Left kidney (tissue), 2 donors: Measurements from ENCODE around the gene HOXB2. TPM values are rescaled to one million over a fixed set of nuclear protein-coding genes. Genes with fewer than 3 reads are reported as not detected.

ENCODE experiments used
- DNase-seq: peaks from one replicate; pipeline ENCODE4 v3.0.0-alpha.2; 2013
- polyA plus RNA-seq: library from polyadenylated mRNA; unstranded; fragments of 120-200 nt; gene quantifications from one replicate; pipeline ENCODE4 v1.2.1, GENCODE V29; 2013; ENCODE audit not compliant: insufficient read length

HOXB2 gene
- polyA plus RNA-seq, 1 donor = 45.4 TPM

DNA sequence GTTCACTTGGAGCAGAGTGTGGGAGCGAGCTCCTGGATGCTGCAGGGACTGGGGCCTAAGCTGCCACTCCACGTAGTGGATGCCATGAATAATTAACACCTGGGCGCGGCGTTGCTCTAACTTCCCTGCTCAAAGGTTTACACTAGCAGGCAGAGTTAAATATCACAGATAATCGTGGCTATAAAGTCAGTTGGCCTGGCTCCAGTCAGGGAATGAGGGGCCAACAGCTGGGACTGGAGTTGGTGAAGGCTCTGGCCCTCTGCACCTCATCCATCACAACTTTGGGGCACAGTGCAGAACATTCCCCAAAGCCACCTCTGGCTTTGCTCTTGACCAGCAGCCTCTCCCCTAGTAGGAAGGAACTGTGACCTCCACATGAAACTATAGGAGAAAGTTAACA, 22.3 kb upstream of the HOXB2 start:
- DNase-seq = no peak

DNA sequence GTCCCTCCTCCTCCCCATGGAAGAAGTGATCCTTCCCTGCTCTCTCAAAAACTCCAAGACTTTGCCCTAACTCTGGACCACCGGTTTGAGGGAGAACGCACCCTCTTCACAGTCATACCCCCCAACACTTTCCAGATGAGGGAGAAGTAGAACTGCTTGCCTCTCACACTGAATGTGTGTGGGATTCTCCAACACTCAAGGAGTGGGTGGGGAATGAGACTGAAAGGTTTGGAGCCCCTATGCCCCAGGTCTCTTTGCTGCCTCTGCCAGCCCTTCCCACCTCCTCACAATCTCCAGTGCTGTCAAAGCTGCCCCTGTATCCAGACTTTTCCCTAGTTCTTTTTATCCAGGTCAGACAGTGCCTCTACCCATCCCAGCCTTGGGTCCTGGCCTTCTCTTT, 21.8 kb upstream of the HOXB2 start:
- no peak for DNase-seq

GRCh38 chr17:48565925-48566710, 21.2 kb upstream of the HOXB2 start:
- DNase-seq = no peak

- no peak for DNase-seq
These were observed 20.2 kb upstream of the HOXB2 start for GRCh38 chr17:48565022-48565554.

DNA sequence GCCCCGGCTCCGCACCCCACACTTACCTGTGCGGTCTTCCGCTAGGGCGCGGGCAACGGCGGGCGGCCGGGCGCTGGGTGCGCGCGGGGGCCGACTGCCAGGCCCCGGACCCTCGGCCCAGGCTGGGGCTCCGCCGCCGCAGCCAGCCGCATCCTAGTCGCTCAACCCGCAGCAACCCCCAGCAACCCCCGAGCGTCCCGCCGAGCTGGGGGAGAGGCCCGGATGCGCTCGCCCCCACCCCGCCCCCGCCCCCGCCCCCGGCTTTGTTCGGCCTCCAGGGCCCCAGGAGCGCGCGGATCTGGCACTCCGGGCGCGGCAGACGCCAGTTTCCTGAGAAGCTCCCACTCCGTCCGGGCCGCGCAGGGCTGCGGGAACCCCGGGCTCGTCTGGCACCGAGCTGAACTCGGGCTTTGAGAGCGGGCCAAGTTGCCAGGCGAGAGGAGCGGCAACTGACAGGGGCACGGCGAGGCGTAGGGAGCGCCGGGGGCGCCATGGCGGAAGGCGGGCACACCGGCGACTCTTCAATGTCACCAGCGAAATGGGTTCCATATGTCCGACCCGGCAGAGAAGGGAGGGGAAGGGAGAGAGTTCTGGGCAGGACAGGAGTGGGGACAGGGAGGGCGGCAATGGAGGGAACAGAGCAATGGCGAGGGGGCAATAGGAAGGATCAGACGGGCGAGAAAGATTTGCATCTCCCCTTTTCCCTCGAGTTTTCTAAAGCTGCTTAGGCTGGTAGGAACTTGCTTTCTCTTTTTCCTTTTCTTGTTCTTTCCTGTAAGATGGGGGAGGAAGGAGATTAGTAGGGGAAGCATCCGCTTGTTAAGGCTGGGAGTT, 19.5 kb upstream of the HOXB2 start:
- DNase-seq = no peak

DNA sequence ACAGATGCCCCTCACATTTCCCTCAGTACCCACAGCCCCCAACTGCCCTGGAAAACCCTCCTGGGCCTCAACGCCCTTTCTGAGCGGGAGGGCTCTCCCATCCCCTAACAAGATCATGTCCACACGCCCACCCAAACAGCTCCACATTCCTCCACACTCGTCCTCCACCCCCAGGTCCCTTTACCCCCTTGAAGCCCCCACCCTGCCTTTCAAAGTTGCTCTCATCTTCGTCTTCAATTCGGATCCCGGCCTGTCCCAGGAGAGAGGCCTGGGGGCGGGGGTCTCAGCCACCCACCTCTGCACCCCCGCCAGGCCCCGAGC, 18.9 kb upstream of the HOXB2 start:
- no peak for DNase-seq

DNA sequence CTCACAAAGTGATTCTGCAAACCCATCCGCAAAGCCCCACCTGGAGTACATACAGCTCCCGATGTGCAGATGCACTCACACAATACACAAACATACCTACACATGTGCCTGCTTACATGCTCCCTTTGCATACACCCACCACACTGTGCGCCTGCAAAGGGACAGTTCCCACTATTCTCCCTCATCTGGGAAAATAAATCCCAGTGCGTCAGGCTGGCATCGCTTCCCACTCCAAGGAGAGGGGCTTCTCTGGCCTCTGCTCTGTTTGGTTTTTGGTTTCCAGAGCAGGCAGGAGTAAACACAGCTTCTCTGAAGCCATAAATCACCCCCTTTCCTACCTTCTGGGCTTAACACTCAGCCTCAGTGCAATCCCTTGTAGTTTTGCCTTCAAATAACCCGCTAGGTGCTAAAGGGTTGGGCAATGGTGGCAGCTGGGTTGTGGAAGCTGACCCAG, 18.5 kb upstream of the HOXB2 start:
- DNase-seq = peak; percentile 85

DNA sequence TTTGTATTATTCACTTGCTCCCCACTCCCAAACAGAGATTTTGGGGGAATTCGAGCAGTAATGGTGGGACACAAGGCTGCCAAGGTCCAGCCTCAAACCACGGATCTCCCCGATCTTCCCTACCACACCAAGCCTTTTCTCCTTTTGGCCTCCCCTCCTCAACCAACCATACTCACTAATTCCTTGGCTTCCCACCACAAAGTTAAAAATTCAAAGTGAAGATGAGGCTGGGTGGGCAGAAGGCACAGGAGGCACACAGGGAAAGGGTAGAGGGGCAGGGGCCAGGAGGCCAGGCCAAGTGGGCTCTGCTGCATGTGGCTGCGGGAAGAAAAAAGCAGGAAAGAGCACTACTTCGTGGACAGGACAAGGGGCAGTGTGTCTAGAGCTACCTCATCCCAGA, 18.0 kb upstream of the HOXB2 start:
- DNase-seq = no peak

GRCh38 chr17:48561884-48562810, 17.2 kb upstream of the HOXB2 start:
- no peak for DNase-seq

GRCh38 chr17:48559840-48560817, 15.2 kb upstream of the HOXB2 start:
- DNase-seq = no peak

DNA sequence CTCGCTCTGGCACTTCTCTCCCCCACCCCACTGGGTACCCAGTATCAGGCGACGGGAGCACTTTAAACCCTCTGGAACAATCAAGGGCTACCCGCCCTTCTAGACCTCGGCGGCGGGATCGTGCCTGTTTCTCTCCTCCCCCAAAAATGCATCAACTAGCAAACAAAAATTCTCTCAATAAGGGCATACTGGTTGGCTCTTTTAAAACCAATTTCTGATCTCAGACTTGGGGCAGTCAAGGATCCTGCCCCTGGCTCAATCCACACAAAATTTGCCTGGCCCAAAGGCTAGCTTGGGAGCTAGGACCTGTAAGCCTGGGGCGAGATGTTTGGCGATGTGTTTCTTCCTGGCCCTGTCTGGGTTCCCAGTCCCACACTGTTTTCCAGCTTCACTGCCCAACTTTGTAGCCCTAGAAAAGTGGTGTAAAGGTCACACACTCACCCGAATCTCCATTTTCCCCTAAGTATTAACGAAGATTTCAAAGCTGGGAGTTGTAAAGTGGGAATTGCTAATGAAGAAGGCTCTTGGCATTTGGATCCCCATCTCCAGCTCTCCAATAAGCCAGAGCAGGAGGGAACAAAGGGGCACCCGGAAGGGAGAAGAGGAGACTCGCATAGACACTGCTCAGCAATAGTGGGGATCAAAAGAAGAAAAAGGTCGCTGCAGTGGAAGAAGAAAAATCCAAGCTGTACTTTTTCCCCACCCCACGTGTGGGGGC, 14.4 kb upstream of the HOXB2 start:
- DNase-seq = no peak

- DNase-seq = no peak
These were observed 13.9 kb upstream of the HOXB2 start for GRCh38 chr17:48558831-48559121.

DNA sequence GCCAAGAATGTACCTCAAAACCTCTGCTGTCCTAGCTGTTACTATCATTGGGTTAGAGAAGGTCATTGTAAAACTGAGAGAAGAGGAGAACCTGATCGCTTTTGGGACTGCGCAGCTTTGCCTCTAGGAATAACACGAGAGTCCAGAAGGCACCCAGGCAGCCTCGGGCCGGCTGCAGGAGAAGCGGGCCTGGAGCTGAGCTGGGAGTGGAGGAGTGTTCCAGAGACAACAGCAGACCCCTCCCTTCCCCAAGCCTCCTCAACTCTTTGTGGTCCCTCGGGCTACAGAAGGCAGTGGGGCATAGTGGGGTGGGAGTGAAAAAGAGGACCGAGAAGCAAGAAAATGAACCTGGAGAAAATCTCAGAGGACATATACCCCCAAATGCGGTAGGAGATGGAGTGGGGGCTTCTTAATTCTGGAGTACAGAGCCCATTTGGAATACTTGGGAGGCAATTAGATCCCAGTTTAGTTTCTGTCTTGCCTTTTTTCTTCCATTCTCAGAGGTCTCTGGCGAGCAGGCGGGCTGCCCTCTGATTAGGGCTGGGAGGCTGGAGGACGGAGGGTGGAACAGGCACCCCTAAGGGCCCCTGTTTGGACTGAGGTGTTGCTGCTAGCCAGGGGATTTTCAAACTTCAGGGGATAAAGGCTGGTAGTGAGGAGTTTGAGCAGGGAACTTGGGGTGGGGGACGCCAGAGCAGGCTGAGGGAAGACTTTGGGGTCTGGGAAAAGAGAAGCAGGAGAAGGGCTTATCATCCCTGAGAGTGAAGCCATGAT, 13.3 kb upstream of the HOXB2 start:
- DNase-seq = no peak

DNA sequence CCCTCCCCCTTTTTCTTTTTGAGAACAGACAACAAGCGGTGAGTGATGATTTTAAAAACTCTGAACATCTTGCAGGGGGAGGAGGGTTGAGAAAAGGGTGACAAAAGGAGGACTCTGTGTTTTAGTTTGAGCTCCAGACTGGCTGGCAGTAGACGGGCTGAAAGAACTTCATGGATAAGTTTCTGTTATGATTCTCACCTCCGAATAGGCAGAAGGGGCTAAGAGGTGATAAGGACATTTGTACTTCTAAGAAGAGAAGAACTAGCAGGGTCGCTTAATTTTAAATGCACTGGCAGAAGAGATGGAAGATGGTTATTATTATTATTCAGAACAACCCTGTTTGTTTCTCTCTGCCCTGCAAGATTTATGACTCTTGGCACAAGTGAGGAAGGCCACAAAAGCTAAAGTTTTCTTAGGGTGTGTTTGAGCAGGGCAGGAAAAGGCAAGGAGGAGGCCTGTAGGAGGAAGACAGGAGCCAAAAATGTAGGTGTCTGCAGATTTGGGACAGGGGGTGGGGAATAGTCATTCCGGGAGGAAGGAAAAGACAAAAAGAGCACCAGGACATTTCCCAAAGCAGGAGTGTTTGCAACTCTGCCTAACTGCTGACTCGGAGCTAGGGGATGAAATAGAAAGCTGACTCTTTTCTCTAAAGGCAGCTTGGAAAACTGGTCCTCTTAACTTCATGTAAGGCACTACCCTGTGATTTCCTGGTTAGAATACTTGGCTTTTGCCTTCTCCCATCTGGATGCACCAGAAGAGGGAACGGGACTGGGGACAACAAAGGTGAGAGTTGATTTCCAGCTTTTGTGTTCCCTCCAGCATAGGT, 11.9 kb upstream of the HOXB2 start:
- no peak for DNase-seq

DNA sequence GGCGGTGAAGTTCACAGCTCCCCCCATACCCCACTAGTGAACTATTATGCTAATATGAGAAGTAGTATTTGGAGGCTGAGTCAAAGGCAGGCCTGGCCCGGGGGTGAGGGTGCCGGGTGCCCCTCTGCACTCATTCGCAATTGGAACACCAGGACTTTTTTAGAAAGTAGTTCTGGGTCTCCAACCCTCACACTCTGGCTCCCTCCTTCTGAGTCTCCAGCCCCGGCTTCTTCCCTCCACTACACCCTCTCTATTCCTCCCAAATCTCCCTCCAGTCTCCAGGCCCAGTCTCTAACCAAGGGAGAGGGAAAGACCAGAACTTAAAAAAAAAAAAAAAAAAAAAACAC, 11.3 kb upstream of the HOXB2 start:
- DNase-seq = no peak

DNA sequence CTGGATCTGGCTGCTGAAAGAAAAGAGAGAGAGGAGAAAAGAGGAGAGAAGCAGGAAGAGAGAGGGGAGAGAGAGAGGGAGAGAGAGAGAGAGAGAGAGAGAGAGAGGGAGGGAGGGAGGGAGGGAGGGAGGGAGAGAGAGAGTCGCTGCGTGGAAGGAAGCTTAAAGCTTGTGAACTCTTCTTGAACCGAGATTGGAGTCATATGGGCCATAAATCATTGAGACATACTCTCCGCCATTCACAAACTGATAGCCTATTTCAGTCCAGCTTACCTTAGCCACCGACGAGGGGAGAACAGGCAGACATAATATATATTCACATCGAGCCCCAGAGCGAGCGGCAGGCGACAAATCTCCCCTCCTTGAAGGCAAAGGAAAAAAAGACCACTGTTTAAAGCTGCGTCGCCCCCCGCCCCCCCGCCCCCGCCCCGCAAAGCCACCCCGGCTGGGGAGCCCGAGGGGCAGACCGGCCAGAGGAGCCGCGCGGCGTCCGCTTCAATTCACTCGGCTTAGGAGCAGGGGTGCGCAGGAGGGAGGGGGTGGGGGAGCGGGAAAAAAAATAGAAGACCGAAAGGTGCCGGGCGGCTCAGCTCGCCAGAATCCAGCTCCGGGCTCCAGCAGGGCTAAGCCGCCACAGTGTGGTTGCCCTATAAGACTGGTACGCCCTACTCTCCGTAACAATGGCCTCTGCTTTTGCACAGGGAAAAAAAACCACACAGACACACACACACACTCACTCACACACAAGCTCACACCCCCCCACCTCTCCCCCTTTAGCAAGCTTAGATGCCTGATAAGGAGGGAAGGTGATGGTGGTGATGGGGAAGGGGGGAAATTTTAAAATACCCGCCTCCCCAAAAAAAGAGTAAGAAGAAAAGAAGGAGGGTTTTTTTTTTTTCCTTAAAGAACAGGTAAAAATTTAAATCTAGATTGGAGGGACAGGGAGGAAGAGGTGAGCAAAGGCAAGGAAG, 10.6 kb upstream of the HOXB2 start:
- DNase-seq = peak; percentile 96

DNA sequence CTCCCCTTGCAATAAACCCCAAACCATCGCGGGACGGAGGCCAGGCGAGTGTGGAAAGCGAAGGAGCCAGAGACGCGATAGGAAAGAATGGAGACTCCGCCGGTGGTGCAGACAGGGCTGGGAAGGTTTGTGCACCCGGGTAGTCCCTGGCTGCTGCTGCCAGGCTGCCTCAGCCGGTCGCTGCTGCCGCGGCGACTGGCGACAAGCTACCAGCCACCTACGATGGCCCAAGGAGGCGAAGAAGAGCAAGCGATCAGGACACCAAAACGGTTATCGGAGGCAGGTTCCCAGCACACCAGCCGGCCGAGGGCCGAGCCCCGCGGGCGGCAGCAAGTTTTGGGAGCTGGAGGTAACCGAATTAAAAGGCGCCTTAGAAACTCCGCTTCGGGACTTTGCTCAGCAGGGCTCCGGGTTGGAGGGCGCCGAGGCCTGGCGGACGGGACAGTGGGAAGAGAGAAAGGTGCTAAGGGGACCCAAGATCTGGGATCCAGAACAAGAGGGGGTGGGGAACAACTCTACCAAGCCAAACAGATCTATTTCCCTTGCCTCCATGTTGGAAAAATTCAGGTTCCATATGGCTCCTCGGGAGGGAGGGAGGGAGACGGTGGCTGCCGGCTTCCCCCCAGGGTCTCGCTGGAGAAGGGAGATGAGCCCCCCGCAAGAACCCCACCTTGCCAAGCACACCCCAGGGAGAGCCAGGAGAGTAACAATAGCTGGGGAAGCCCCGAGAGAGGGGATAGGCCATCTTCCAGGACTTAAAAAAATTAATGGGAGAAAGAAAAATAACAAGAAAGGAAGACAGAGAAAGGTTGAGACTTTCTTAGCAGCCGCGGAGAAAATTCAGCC, 9.7 kb upstream of the HOXB2 start:
- no peak for DNase-seq
